NCI-H2227 (cell line): Measurements from ENCODE around the gene CLCF1.
A peak's percentile ranks its signal among the peaks of the same experiment; 100 is the strongest.

Experiments used
- DNase-seq: peaks from one replicate; lab custom pipeline; 2025; ENCODE audit not compliant: unreplicated experiment; lab: John Stamatoyannopoulos, UW

The CLCF1 gene

GRCh38 chr11:67372993-67373647 is at the start of gene CLCF1:
CLCF1 (minus strand) TSS chr11:67373598; CDS start chr11:67373539, 59 bp downstream.
- DNase-seq = peak; percentile 59

- DNase-seq = no peak
These were observed 49.5 kb upstream of the CLCF1 start for GRCh38 chr11:67422891-67423290.

GRCh38 chr11:67421430-67422031 is 48.1 kb upstream of the CLCF1 start:
- no peak for DNase-seq

GRCh38 chr11:67420646-67421429 is 47.4 kb upstream of the CLCF1 start:
- DNase-seq = peak; percentile 96

GRCh38 chr11:67420147-67420645 is 46.8 kb upstream of the CLCF1 start:
- no peak for DNase-seq

GRCh38 chr11:67419325-67420049 is 46.1 kb upstream of the CLCF1 start:
- no peak for DNase-seq

GRCh38 chr11:67418476-67419281 is 45.3 kb upstream of the CLCF1 start:
- DNase-seq = no peak

- no peak for DNase-seq
These were observed 44.0 kb upstream of the CLCF1 start for GRCh38 chr11:67417425-67417824.

- DNase-seq = no peak
These were observed 43.3 kb upstream of the CLCF1 start for GRCh38 chr11:67416416-67417335.

- no peak for DNase-seq
These were observed 42.3 kb upstream of the CLCF1 start, which contains the start of gene CARNS1 for GRCh38 chr11:67415501-67416304. CARNS1 (plus strand) TSS chr11:67415678; CDS start chr11:67416200, 522 bp downstream.

GRCh38 chr11:67413266-67413849 is 40.0 kb upstream of the CLCF1 start:
- no peak for DNase-seq

GRCh38 chr11:67412495-67413179 is 39.2 kb upstream of the CLCF1 start:
- DNase-seq = no peak

GRCh38 chr11:67411785-67412152 is 38.4 kb upstream of the CLCF1 start:
- no peak for DNase-seq

- DNase-seq = no peak
These were observed 37.8 kb upstream of the CLCF1 start for GRCh38 chr11:67410984-67411784.

- no peak for DNase-seq
These were observed 37.0 kb upstream of the CLCF1 start for GRCh38 chr11:67410369-67410831.

GRCh38 chr11:67409781-67410368 is 36.5 kb upstream of the CLCF1 start:
- DNase-seq = no peak
